SK-N-SH (cell line): ENCODE results near the gene ZC3H10.

ENCODE experiments used
- FOXM1 ChIP-seq: IDR thresholded peaks from 2 replicates; pipeline ENCODE4 v1.4.0; 2012; ENCODE audit warnings: low read depth, mild to moderate bottlenecking
- TF ChIP-seq, protein P1 (sequence below): IDR thresholded peaks from 2 replicates; pipeline ENCODE4 v1.4.0; 2012; ENCODE audit warnings: low read depth, borderline replicate concordance
- TF ChIP-seq, protein P2 (sequence below): fragments of 200-600 bp; sonication (generic); IDR thresholded peaks from 2 replicates; pipeline ENCODE4 v1.6.1; 2017; ENCODE audit warnings: antibody characterized with exemption, mild to moderate bottlenecking, moderate library complexity
- TF ChIP-seq, protein P3 (sequence below): IDR thresholded peaks from 2 replicates; pipeline ENCODE4 v1.4.0; 2012; ENCODE audit warnings: low read depth, borderline replicate concordance
- TF ChIP-seq, protein P4 (sequence below): IDR thresholded peaks from 2 replicates; pipeline ENCODE4 v1.4.0; 2012; ENCODE audit warnings: low read depth
- TF ChIP-seq, protein P5 (sequence below): fragments of 150-350 bp; IDR thresholded peaks from 2 replicates; pipeline ENCODE4 v1.6.1; 2017; ENCODE audit warnings: antibody characterized with exemption, low read length, low read depth, borderline replicate concordance

DNA sequence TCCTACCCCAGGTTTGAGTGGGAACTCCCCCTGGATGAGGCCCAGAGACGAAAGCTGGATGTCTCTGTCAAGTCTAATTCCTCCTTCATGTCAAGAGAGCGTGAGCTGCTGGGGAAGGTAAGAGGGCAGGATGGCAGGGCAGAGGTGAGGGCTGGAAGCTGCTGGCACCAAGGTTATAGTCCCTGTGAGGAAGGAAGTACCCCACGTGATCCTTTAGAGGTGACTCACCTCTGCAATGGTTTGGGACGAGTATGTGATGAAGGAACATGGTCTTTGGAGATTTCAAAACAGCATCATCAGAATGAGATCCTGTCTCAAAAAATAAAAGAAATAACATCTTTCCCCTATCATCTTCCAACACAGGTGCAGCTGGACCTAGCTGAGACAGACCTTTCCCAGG lies 25.2 kb downstream of the ZC3H10 start:
- TF ChIP-seq, protein P1, sequence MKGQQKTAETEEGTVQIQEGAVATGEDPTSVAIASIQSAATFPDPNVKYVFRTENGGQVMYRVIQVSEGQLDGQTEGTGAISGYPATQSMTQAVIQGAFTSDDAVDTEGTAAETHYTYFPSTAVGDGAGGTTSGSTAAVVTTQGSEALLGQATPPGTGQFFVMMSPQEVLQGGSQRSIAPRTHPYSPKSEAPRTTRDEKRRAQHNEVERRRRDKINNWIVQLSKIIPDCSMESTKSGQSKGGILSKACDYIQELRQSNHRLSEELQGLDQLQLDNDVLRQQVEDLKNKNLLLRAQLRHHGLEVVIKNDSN: no peak
- TF ChIP-seq, protein P2, sequence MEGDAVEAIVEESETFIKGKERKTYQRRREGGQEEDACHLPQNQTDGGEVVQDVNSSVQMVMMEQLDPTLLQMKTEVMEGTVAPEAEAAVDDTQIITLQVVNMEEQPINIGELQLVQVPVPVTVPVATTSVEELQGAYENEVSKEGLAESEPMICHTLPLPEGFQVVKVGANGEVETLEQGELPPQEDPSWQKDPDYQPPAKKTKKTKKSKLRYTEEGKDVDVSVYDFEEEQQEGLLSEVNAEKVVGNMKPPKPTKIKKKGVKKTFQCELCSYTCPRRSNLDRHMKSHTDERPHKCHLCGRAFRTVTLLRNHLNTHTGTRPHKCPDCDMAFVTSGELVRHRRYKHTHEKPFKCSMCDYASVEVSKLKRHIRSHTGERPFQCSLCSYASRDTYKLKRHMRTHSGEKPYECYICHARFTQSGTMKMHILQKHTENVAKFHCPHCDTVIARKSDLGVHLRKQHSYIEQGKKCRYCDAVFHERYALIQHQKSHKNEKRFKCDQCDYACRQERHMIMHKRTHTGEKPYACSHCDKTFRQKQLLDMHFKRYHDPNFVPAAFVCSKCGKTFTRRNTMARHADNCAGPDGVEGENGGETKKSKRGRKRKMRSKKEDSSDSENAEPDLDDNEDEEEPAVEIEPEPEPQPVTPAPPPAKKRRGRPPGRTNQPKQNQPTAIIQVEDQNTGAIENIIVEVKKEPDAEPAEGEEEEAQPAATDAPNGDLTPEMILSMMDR: no peak
- TF ChIP-seq FOXM1: no peak
- TF ChIP-seq, protein P3, sequence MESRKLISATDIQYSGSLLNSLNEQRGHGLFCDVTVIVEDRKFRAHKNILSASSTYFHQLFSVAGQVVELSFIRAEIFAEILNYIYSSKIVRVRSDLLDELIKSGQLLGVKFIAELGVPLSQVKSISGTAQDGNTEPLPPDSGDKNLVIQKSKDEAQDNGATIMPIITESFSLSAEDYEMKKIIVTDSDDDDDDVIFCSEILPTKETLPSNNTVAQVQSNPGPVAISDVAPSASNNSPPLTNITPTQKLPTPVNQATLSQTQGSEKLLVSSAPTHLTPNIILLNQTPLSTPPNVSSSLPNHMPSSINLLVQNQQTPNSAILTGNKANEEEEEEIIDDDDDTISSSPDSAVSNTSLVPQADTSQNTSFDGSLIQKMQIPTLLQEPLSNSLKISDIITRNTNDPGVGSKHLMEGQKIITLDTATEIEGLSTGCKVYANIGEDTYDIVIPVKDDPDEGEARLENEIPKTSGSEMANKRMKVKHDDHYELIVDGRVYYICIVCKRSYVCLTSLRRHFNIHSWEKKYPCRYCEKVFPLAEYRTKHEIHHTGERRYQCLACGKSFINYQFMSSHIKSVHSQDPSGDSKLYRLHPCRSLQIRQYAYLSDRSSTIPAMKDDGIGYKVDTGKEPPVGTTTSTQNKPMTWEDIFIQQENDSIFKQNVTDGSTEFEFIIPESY: no peak
- TF ChIP-seq, protein P4, sequence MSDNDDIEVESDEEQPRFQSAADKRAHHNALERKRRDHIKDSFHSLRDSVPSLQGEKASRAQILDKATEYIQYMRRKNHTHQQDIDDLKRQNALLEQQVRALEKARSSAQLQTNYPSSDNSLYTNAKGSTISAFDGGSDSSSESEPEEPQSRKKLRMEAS: no peak
- TF ChIP-seq, protein P5, sequence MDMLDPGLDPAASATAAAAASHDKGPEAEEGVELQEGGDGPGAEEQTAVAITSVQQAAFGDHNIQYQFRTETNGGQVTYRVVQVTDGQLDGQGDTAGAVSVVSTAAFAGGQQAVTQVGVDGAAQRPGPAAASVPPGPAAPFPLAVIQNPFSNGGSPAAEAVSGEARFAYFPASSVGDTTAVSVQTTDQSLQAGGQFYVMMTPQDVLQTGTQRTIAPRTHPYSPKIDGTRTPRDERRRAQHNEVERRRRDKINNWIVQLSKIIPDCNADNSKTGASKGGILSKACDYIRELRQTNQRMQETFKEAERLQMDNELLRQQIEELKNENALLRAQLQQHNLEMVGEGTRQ: no peak
